Omental fat pad (tissue), 4 donors: ENCODE measurements around the gene PRDM11. TPM values are rescaled to one million over a fixed set of nuclear protein-coding genes. Genes with fewer than 3 reads are reported as not detected.

Source experiments
- ATAC-seq: fragments of 150-250 bp; one replicate; pipeline ENCODE4 v1.9.1; 2016; ENCODE audit warnings: mild to moderate bottlenecking, moderate library complexity; ENCODE audit not compliant: low FRiP score
- DNase-seq: peaks from one replicate; pipeline ENCODE4 v3.0.0-alpha.2; 2019; ENCODE audit warnings: low spot score
- total RNA-seq, 4 donors: library from RNA; depleted of rRNA; stranded (reverse); fragments of >200 nt; gene quantifications; one replicate each; pipeline ENCODE4 v1.1.0, GENCODE V29; 2016
- TF ChIP-seq, protein P1 (sequence below), 3 donors: fragments of 450-650 bp; IDR thresholded peaks; one replicate each; pipeline ENCODE4 v1.5.1; 2016 to 2017; ENCODE audit warnings: antibody characterized with exemption in 3 of 3, mild to moderate bottlenecking in 3 of 3, moderate library complexity in 2 of 3

Gene PRDM11
- total RNA-seq, 4 donors from 2014 or later, result 7.0 to 15.6 (median 10.7) TPM

DNA sequence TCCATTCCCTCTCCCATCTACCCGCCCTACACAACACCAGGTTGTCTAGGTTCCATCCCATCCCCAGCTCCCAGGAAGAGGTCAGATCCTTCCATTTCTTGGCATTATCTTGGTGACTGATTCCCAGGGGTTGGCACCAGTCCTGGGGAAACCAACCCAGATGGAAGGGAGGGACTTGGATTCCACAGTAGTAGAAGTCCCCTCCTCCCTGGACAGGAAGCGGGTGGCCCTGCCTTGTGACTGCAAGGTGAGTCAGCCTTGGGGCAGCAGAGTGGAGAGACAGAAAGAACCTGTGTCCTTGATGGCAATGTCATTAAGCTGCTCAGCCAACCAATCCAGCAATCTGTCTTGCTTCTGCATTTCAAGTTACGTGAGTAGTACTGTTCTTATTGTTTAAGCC is 113.2 kb downstream of the PRDM11 start:
- no peak for ATAC-seq
- no peak for DNase-seq
- TF ChIP-seq, protein P1, sequence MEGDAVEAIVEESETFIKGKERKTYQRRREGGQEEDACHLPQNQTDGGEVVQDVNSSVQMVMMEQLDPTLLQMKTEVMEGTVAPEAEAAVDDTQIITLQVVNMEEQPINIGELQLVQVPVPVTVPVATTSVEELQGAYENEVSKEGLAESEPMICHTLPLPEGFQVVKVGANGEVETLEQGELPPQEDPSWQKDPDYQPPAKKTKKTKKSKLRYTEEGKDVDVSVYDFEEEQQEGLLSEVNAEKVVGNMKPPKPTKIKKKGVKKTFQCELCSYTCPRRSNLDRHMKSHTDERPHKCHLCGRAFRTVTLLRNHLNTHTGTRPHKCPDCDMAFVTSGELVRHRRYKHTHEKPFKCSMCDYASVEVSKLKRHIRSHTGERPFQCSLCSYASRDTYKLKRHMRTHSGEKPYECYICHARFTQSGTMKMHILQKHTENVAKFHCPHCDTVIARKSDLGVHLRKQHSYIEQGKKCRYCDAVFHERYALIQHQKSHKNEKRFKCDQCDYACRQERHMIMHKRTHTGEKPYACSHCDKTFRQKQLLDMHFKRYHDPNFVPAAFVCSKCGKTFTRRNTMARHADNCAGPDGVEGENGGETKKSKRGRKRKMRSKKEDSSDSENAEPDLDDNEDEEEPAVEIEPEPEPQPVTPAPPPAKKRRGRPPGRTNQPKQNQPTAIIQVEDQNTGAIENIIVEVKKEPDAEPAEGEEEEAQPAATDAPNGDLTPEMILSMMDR (IDR thresholded peaks at IDR 0.05), result no peak

DNA sequence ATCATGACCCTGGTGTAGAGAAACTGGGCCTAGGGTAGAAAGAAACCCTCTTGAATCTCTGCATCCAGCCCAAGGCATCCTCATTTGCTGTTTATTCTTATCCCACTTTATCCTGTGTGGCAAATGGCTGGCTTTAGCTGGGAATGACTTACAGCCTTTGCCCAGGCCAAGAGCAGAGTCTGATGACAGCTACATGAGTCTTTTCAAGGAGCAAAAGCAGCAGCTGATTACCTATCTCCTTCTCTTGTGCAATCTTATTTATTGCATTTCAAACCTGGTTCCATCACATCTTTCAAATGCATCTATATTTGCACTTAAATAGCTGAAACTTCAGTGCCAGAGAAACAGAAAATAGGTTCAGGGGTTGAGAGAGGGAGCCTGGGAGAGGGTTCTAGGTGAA is 113.6 kb downstream of the PRDM11 start:
- DNase-seq, result no peak
- ATAC-seq, result no peak
- TF ChIP-seq, protein P1 (IDR thresholded peaks at IDR 0.05), result no peak

DNA sequence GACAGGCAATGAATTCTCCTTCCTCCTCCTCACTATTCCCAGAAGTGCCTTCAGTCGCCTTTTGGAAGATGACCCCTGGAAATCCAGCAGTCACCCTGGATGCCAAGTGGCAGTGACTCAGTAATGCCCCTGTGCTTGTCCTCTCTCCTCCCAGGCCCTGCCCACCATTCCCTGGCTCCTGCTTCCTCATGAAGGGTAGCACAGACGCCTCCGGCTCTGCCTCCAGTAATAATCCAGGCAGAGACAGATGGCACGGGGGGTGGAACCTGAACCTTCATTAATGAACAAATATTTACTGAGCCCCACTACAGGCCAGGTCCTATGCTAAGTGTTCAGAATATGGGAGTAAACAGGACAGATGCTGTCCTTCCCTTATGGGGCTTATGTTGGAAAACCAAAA is 116.5 kb downstream of the PRDM11 start:
- TF ChIP-seq, protein P1 (IDR thresholded peaks at IDR 0.05), result no peak
- ATAC-seq (no peak), DNase-seq (no peak)

DNA sequence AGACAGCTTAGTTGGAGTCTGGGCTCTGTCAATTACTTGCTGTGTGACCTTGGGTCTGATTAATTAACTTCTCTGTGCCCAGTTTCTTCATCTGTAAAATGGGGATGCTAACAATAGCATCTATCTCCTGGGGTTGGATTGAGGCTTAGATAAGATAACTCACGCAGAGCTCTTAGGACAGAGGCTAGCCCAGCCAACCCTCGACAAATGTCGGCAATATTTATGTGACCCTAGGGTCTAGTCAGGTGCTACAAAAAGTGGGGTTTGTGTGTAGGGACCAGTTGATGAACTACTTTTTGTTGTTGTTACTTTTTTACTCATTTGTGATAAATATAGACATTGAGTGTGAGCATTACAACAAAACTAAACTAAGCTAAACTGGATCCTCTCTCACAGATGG is 117.3 kb downstream of the PRDM11 start:
- no peak for ATAC-seq
- no peak for DNase-seq
- TF ChIP-seq, protein P1 (IDR thresholded peaks at IDR 0.05), result no peak

DNA sequence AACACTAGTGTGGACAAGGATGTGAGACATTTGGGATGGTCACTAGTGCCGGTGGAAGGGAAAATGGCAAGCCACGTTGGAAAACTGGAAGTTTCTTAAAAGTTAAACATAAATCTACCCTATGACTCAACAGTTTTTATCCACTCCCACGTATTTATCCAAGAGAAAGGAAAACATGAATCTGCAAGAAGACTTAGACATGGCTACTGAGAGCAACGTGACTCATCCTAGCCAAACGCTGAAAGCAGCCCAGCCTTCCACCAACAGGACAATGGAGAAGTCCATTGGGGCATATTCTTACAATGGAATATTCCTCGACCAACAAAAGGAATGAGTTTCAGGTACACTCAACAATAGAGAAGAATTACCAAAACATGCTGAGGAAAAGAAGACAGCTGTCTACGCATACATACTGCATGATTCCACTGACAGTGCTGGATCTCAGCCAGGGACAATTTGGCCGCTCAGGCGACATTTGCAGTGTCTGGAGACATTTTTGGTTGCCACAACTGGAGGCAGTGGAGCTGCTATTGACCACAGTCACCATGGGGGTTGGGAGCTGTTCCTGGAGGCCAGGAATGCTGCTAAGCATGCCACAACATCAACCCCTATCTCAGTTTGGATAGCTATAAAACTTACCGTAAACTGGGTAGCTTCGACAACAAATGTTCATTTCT is 118.5 kb downstream of the PRDM11 start:
- ATAC-seq (no peak), DNase-seq (no peak)
- TF ChIP-seq, protein P1 (IDR thresholded peaks at IDR 0.05), result no peak

DNA sequence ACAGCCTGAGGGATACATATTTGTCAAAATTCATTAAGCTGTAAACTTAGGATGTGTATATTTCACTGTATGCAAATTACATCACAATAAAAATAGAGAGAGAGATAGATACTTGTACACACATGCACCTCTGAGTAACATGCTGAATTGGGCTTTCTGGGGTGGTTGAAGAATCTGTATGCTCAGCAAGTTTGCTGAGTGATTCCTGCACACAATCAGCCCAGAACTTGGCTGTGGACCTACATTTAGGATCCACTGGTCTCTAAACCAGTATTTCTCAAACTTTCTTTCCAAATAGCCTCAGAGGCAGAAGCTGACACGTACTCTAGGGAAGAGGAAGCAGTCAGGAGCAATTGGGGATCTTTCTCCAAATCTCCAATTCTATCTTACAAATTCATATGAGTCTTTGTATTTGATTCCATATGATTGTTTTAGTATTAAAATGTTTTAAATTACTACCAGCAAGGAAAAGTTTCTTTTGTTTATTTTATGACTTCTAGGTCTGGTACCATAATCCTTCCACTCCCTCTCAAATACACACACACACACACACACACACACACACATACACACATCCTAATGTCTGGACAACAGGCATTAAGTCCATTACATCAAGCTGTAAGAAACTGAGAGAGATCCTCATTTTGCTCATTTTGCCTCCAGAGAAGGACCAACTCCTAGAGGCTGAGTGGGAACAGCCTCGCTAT is 119.7 kb downstream of the PRDM11 start:
- TF ChIP-seq, protein P1 (IDR thresholded peaks at IDR 0.05), result no peak

DNA sequence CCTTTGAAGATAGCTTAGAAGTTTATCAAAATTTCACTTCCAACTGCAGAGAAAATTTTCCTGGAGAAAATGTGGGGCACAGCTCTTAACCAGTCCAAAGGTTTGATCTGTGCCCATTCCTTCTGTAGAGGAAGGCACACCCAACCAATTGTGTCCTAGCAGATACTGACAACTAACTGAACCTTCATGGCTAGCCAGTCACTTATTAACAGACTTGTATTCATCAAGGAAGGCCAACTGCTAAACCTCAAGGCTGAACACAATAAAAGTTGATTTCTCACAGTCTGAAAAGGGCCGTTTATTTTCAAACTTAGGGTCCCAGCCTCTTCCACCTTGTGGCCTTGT is 120.2 kb downstream of the PRDM11 start:
- DNase-seq, result no peak
- no peak for ATAC-seq
- TF ChIP-seq, protein P1 (IDR thresholded peaks at IDR 0.05), result no peak

More for the DNA sequence above, 119.7 kb downstream of the PRDM11 start:
- DNase-seq, result no peak
- no peak for ATAC-seq
